Panc1 (cell line): ENCODE measurements around the gene SH3BP2. TPM values are rescaled to one million over a fixed set of nuclear protein-coding genes. Genes with fewer than 3 reads are reported as not detected.

ENCODE experiments used
- ATAC-seq: fragments of 200-7000 bp; cut with Tn5 transposase; 2 replicates; pipeline ENCODE4 v1.9.1; 2020; ENCODE audit warnings: mild to moderate bottlenecking, moderate library complexity
- BruUV-seq: library from RNA; stranded (reverse); fragments of 400-500 nt; replicated peaks from 2 replicates; lab custom pipeline; 2021; lab: Mats Ljungman, UMichigan
- CTCF ChIA-PET: fragments of 300-600 bp; sonication (Branson Sonifier 250); formaldehyde crosslinking; loops from one replicate; lab custom pipeline; 2022; ENCODE audit warnings: antibody characterized with exemption; lab: Charles Lee
- POLR2A ChIA-PET: fragments of 300-600 bp; sonication (Branson Sonifier 250); formaldehyde crosslinking; loops from one replicate; lab custom pipeline; 2022; ENCODE audit warnings: antibody characterized with exemption; lab: Charles Lee
- DNase-seq: peaks from one replicate; pipeline ENCODE4 v3.0.0-alpha.2; 2010; ENCODE audit warnings: low read depth, low spot score
- H3K27ac ChIP-seq: 2 replicates; pipeline ENCODE4 v1.5.1; 2011; ENCODE audit warnings: mild to moderate bottlenecking, low read length, inconsistent platforms
- H3K27me3 ChIP-seq: fragments of 200-500 bp; sonication (Bioruptor generic); 2 replicates; pipeline ENCODE4 v1.6.0; 2014; ENCODE audit warnings: low read length, inconsistent platforms; ENCODE audit not compliant: control insufficient read depth, insufficient read depth
- H3K36me3 ChIP-seq: fragments of 200-500 bp; sonication (Bioruptor generic); 2 replicates; pipeline ENCODE4 v1.5.1; 2014; ENCODE audit warnings: inconsistent platforms, mild to moderate bottlenecking, low read length, moderate library complexity; ENCODE audit not compliant: control insufficient read depth, insufficient read depth
- H3K4me1 ChIP-seq: 2 replicates; pipeline ENCODE4 v1.5.1; 2011; ENCODE audit warnings: inconsistent platforms, mild to moderate bottlenecking, low read length, moderate library complexity; ENCODE audit not compliant: control insufficient read depth, insufficient read depth
- H3K4me3 ChIP-seq, 2 experiments: 2 replicates each; pipeline ENCODE4 v1.5.1; 2011 to 2012; ENCODE audit warnings: low read depth in 2 of 2, low read length in 2 of 2, mild to moderate bottlenecking in 2 of 2, inconsistent platforms in 1 of 2, moderate library complexity in 1 of 2
- H3K9me3 ChIP-seq: fragments of 200-500 bp; sonication (Bioruptor generic); 2 replicates; pipeline ENCODE4 v1.5.1; 2014; ENCODE audit warnings: low read depth, mild to moderate bottlenecking, inconsistent platforms, low read length, moderate library complexity; ENCODE audit not compliant: control insufficient read depth, insufficient read depth
- CTCF ChIP-seq: fragments of 450-650 bp; IDR thresholded peaks from 2 replicates; pipeline ENCODE4 v1.5.1; 2017; ENCODE audit warnings: mild to moderate bottlenecking
- POLR2AphosphoS5 ChIP-seq: IDR thresholded peaks from 2 replicates; pipeline ENCODE4 v1.6.1; 2012; ENCODE audit warnings: mild to moderate bottlenecking, low read depth, low read length, moderate library complexity
- REST ChIP-seq, 2 experiments: IDR thresholded peaks; 2 replicates each; pipeline ENCODE4 v1.6.1; 2011 to 2012; ENCODE audit warnings: low read depth in 2 of 2, control low read depth in 1 of 2, low read length in 1 of 2, mild to moderate bottlenecking in 1 of 2, moderate library complexity in 1 of 2; ENCODE audit not compliant: insufficient read depth in 1 of 2
- SIN3A ChIP-seq: IDR thresholded peaks from 2 replicates; pipeline ENCODE4 v1.6.1; 2012; ENCODE audit warnings: low read depth, mild to moderate bottlenecking, low read length, moderate library complexity, borderline replicate concordance; ENCODE audit not compliant: insufficient read depth
- TCF7L2 ChIP-seq: IDR thresholded peaks from 2 replicates; pipeline ENCODE4 v1.6.1; 2011; ENCODE audit warnings: mild to moderate bottlenecking, low read depth, low read length, inconsistent platforms
- in situ Hi-C: cut with HindIII; loops from 2 replicates; pipeline ENCODE4 v1.10.0; 2016; ENCODE audit warnings: low sequenced_read_pairs, low pct_unique_long_range_greater_than_20kb
- intact Hi-C: fragments of 100-400 bp; cut with micrococcal nuclease; formaldehyde crosslinking; loops from one replicate; pipeline ENCODE4 v1.10.0; 2022; ENCODE audit not compliant: unreplicated experiment
- total RNA-seq: library from RNA; stranded (reverse); gene quantifications from one replicate; pipeline ENCODE4 v1.2.1, GENCODE V29; 2021; ENCODE audit not compliant: unreplicated experiment

SH3BP2 gene
- total RNA-seq, 1 experiment from 2014 or later, result 93.4 TPM

GRCh38 chr4:2805712-2806389, 13.0 kb downstream of the SH3BP2 start:
- ATAC-seq, result no peak

More at GRCh38 chr4:2805712-2806389, 13.0 kb downstream of the SH3BP2 start:
- H3K4me3 ChIP-seq, result no peak overlapping the region
- POLR2A ChIA-PET, result no interaction called here
- no TSS peak for BruUV-seq
- H3K27me3 ChIP-seq, result no peaks in the 10 kb centered on the region
- DNase-seq, result no peak
- peaks cover 50% of the 10 kb centered on the region for H3K4me1 ChIP-seq
- TF ChIP-seq SIN3A (no peak), CTCF (no peak), POLR2AphosphoS5 (no peak), TCF7L2 (no peak), REST (IDR thresholded peaks at IDR 0.05; ENCODE audit: insufficient read depth in 1 of 2, low read depth in 2 of 2, low read length in 1 of 2) (no peak)
- no peaks in the 10 kb centered on the region for H3K9me3 ChIP-seq
- H3K27ac ChIP-seq, result no peak overlapping the region
- H3K36me3 ChIP-seq, result no peaks in the 10 kb centered on the region
- CTCF ChIA-PET, result no interaction called here
- intact Hi-C loops (no loop called here), in situ Hi-C loops (no loop called here)
